NT2/D1 (cell line): ENCODE results near the gene TRAPPC2L.

ENCODE experiments used
- YY1 ChIP-seq: IDR thresholded peaks from 2 replicates; pipeline ENCODE4 v1.6.1; 2011; ENCODE audit not compliant: insufficient read length, insufficient read depth
- ZNF274 ChIP-seq: IDR thresholded peaks from 2 replicates; pipeline ENCODE4 v1.6.1; 2011; ENCODE audit warnings: mild to moderate bottlenecking, low read depth, low read length

GRCh38 chr16:88864099-88864498 lies 7.2 kb downstream of the TRAPPC2L start:
- no peak for TF ChIP-seq ZNF274
- TF ChIP-seq YY1 = no peak
